ENCODE data around the gene SHPK. TPM values are rescaled to one million over a fixed set of nuclear protein-coding genes. Genes with fewer than 3 reads are reported as not detected.

The SHPK gene
- total RNA-seq, 3 donors from 2014 or later, result 13.9 to 27.8 (median 19.0) TPM

DNA sequence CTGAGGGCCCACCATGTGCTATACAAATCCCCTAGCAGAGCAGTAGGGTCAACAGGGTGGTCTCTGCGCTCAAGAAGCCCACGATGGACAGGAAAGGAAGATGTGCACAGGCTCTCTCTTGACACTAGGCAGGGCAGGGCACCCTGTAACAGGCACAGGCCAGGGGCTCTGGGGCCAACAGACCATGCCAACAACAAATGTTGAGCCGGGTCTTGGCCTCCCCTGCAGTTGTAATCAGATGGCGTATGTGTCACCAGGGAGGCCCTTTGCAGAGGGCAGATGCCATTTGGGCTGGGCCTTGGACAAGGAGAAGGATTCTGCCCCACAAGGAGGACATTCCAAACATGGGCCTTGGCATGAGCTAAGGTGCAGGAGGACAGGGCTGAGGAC, 32.2 kb downstream of the SHPK start:
- H3K9me3 ChIP-seq, result no peaks in the 10 kb centered on the region
- TF ChIP-seq, protein P1, sequence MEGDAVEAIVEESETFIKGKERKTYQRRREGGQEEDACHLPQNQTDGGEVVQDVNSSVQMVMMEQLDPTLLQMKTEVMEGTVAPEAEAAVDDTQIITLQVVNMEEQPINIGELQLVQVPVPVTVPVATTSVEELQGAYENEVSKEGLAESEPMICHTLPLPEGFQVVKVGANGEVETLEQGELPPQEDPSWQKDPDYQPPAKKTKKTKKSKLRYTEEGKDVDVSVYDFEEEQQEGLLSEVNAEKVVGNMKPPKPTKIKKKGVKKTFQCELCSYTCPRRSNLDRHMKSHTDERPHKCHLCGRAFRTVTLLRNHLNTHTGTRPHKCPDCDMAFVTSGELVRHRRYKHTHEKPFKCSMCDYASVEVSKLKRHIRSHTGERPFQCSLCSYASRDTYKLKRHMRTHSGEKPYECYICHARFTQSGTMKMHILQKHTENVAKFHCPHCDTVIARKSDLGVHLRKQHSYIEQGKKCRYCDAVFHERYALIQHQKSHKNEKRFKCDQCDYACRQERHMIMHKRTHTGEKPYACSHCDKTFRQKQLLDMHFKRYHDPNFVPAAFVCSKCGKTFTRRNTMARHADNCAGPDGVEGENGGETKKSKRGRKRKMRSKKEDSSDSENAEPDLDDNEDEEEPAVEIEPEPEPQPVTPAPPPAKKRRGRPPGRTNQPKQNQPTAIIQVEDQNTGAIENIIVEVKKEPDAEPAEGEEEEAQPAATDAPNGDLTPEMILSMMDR (IDR thresholded peaks at IDR 0.05), result no peak
- H3K4me1 ChIP-seq (ENCODE audit: low read depth), result no peaks in the 10 kb centered on the region
- no peak overlapping the region for H3K4me3 ChIP-seq
- peaks cover 7% of the 10 kb centered on the region for H3K36me3 ChIP-seq (ENCODE audit: low read depth)
- intact Hi-C loops (cut with DNase I, micrococcal nuclease), result no loop called here
- DNase-seq (no peak), ATAC-seq (no peak)

DNA sequence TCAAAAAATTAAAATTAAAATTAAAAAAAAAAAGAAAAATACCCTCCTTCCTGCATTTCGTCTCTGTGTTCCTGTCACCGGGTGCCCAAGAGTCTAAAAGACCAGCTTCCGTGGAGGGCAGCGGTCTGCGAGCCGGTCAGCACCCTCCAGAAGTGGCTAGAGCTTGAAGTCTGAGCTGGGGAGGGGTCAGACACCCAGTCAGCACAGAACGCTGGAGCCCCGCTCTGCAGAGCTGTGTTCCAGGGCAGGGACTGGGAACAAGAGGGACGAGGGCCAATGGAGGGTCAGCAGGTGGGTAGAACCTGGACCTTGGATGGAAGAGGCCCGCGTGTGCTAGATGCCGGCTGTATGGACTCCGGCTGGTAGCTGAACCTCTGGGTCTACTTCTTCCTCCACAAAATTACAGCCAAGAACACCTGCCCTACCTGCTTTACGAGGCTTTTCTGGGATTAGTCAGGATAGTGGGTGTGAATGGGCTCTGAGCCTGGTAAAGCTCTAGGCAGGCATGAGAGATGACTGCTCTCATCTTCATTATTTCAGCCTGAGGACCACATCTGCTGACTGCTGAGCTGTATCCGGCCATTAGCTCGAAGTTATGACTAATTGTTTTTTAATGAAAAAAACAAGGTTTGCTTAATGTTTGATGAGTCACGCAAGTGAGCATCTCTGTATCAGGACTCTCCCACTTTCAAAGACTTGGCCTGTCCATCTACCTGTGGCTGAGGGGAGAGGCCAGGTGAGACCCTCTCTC, 32.8 kb downstream of the SHPK start:
- peaks cover 7% of the 10 kb centered on the region for H3K36me3 ChIP-seq (ENCODE audit: low read depth)
- TF ChIP-seq, protein P1 (IDR thresholded peaks at IDR 0.05), result no peak
- no peak for ATAC-seq

DNA sequence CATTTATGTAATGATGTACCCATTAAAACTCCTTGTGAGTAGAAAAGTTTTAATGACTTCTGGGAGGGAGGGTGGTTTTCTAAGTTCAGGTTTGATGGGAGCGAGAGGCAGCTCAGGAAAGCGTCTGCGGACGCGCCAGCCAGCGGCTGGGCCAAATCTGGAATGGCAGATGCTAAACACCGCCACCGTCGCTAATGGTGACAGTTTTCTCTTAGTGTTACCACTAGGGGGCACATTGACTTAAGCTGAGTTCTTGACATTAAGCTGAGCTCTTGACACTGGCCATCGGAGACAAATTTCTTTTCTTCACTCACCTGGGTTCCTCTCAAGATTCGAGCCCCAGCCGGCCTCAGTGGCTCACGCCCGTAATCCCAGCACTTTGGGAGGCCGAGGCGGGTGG, 33.6 kb downstream of the SHPK start:
- Histone ChIP-seq H3K9me3 (no peaks in the 10 kb centered on the region), H3K36me3 (ENCODE audit: low read depth) (peaks cover 7% of the 10 kb centered on the region), H3K4me1 (ENCODE audit: low read depth) (no peaks in the 10 kb centered on the region), H3K4me3 (no peak overlapping the region)
- TF ChIP-seq, protein P1 (IDR thresholded peaks at IDR 0.05), result no peak
- intact Hi-C loops (cut with DNase I, micrococcal nuclease), result no loop called here
- DNase-seq (peak in 2 of 3 donors; percentile 19 to 27), ATAC-seq (peak; percentile 54)

More for the DNA sequence above, 32.8 kb downstream of the SHPK start:
- no peak overlapping the region for H3K4me3 ChIP-seq
- no peaks in the 10 kb centered on the region for H3K9me3 ChIP-seq
- intact Hi-C loops (cut with DNase I, micrococcal nuclease), result no loop called here
- DNase-seq, result no peak
- H3K4me1 ChIP-seq (ENCODE audit: low read depth), result no peaks in the 10 kb centered on the region

DNA sequence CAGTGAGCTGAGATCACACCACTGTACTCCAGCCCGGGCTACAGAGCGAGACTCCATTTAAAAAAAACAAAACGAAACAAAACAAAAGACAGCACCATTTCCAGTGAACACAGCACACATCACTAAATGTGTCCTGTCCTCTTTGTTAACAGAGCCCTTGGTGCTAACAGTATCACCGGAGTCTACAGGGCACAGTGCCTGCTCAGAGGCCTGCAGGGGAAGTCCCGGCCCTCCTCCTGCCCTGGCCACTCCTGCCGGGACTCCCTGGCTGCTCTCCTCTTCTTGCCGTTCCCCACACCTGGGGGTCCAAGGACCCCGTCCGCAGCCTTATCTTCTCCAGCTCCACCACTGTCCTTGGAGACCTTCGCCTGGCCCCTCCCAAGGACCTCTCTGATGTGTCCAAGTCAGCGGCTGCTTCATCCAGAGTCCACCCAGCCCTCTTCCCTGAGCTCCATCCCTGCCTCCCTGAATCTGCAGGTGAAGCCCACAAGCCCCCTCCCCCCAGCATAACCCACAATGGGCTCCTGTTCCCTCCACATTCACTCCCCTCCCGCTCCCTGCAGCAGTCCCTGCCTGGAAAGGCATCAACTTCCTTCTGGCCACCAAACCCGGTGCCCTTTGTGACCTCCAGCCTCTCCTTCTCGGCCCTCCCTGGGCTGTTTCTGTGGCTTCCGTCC, 35.4 kb downstream of the SHPK start:
- H3K4me1 ChIP-seq (ENCODE audit: low read depth), result no peaks in the 10 kb centered on the region
- no peaks in the 10 kb centered on the region for H3K9me3 ChIP-seq
- TF ChIP-seq, protein P1 (IDR thresholded peaks at IDR 0.05), result no peak
- no peak overlapping the region for H3K4me3 ChIP-seq
- DNase-seq (peak in 1 of 3 donors; percentile 16), ATAC-seq (no peak)
- H3K36me3 ChIP-seq (ENCODE audit: low read depth), result no peaks in the 10 kb centered on the region
- intact Hi-C loops (cut with DNase I, micrococcal nuclease), result no loop called here

DNA sequence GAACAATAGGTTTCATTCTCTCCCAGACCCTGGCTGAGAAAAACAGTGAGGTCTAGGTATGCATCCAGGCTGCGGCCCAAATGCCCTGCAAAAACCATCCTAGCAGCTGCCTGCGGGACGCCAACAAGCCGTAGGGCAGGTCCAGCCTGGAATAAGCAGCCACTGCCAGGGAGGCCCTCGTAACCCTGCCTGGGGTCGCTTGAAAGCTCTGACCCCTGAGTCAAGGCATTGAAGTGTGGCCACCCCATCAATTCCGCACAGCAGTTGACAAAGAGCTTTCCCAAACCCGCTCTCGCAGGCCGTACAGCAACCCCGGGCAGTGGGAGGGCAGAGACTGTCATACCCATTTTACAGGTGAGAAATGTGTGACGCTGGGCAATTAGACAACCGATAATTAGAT, 38.0 kb downstream of the SHPK start:
- intact Hi-C loops (cut with DNase I, micrococcal nuclease), result no loop called here
- Histone ChIP-seq H3K36me3 (ENCODE audit: low read depth) (no peaks in the 10 kb centered on the region), H3K4me3 (no peak overlapping the region), H3K4me1 (ENCODE audit: low read depth) (no peaks in the 10 kb centered on the region), H3K9me3 (no peaks in the 10 kb centered on the region)
- ATAC-seq (no peak), DNase-seq (peak in 1 of 3 donors; percentile 7)
- TF ChIP-seq, protein P1 (IDR thresholded peaks at IDR 0.05), result no peak

Data from mucosa of descending colon (tissue), 3 donors.